Keratinocyte (primary cell): ENCODE data around the gene SPAG16. TPM values are rescaled to one million over a fixed set of nuclear protein-coding genes. Genes with fewer than 3 reads are reported as not detected.

Experiments used
- DNase-seq: peaks from one replicate; pipeline ENCODE4 v3.0.0-alpha.2; 2011; ENCODE audit warnings: low read depth, missing footprints, low spot score
- FAIRE-seq: peaks from 2 replicates; lab custom pipeline; 2011; peaks lifted over from hg19 to GRCh38; lab: Jason Lieb, UNC
- H2AFZ ChIP-seq: 2 replicates; pipeline ENCODE4 v1.6.0; 2012; ENCODE audit warnings: low read length, control low read depth, inconsistent platforms; ENCODE audit not compliant: control insufficient read depth
- H3K27ac ChIP-seq: 2 replicates; pipeline ENCODE4 v1.5.1; 2011; ENCODE audit warnings: low read length; ENCODE audit not compliant: control insufficient read depth, insufficient read depth
- H3K27me3 ChIP-seq: 3 replicates; pipeline ENCODE4 v1.6.0; 2011; ENCODE audit warnings: low read length; ENCODE audit not compliant: control insufficient read depth, insufficient read depth; ENCODE audit errors: extremely low read depth
- H3K36me3 ChIP-seq, 2 experiments: 2 replicates in 1 of 2; 3 replicates in 1 of 2; pipeline ENCODE4 v1.5.1; 2011; ENCODE audit warnings: low read length in 2 of 2, mild to moderate bottlenecking in 1 of 2; ENCODE audit not compliant: control insufficient read depth in 2 of 2, insufficient read depth in 2 of 2; ENCODE audit errors: extremely low read depth in 1 of 2
- H3K4me1 ChIP-seq: 3 replicates; pipeline ENCODE4 v1.5.1; 2011; ENCODE audit warnings: low read length; ENCODE audit not compliant: control insufficient read depth, insufficient read depth; ENCODE audit errors: extremely low read depth
- H3K4me2 ChIP-seq: 3 replicates; pipeline ENCODE4 v1.6.0; 2011; ENCODE audit warnings: low read depth, low read length; ENCODE audit not compliant: control insufficient read depth, insufficient read depth; ENCODE audit errors: extremely low read depth
- H3K4me3 ChIP-seq, 3 experiments: fragments of 200-600 bp in 1 of 3; sonication (generic) in 1 of 3; 2 replicates in 2 of 3; 3 replicates in 1 of 3; pipeline ENCODE4 v1.5.1; 2011 to 2016; ENCODE audit warnings: low read length in 3 of 3, mild to moderate bottlenecking in 3 of 3, control low read depth in 2 of 3, inconsistent platforms in 1 of 3, low read depth in 1 of 3, mixed read lengths in 1 of 3, mixed run types in 1 of 3, moderate library complexity in 1 of 3; ENCODE audit not compliant: control insufficient read depth in 2 of 3, insufficient read depth in 2 of 3; ENCODE audit errors: extremely low read depth in 1 of 3
- H3K79me2 ChIP-seq: 2 replicates; pipeline ENCODE4 v1.6.0; 2012; ENCODE audit warnings: low read length; ENCODE audit not compliant: control insufficient read depth, insufficient read depth
- H3K9ac ChIP-seq: 3 replicates; pipeline ENCODE4 v1.6.0; 2011; ENCODE audit warnings: low read length; ENCODE audit not compliant: control insufficient read depth, insufficient read depth; ENCODE audit errors: extremely low read depth
- H3K9me1 ChIP-seq: 3 replicates; pipeline ENCODE4 v1.6.0; 2011; ENCODE audit warnings: low read length; ENCODE audit not compliant: control insufficient read depth, insufficient read depth; ENCODE audit errors: extremely low read depth
- H3K9me3 ChIP-seq: 2 replicates; pipeline ENCODE4 v1.5.1; 2012; ENCODE audit warnings: low read depth, low read length; ENCODE audit not compliant: control insufficient read depth
- H4K20me1 ChIP-seq: 3 replicates; pipeline ENCODE4 v1.6.0; 2011; ENCODE audit warnings: low read length; ENCODE audit not compliant: control insufficient read depth, insufficient read depth; ENCODE audit errors: extremely low read depth
- EZH2 ChIP-seq: IDR thresholded peaks from one replicate; pipeline ENCODE4 v1.6.1; 2012; ENCODE audit warnings: inconsistent platforms, mild to moderate bottlenecking, low read length, moderate library complexity
- dilution Hi-C: fragments of 300-500 bp; cut with MboI; formaldehyde crosslinking; loops from one replicate; pipeline ENCODE4 v1.7.0; 2020; ENCODE audit warnings: low sequenced_read_pairs; ENCODE audit not compliant: extremely low pct_ligation_motif_present
- polyA plus RNA-seq, 5 experiments: library from polyadenylated mRNA; depleted of rRNA in 3 of 5; stranded (reverse) in 3 of 5; stranded (forward) in 1 of 5; unstranded in 1 of 5; fragments of >200 nt; gene quantifications; 1 replicate in 1 of 5; 2 replicates in 3 of 5; 3 replicates in 1 of 5; pipeline versions ENCODE4 v1.2.1 to v1.2.3, GENCODE V29; 2011 to 2012; ENCODE audit warnings: missing spikeins in 2 of 5, low read depth in 1 of 5, low replicate concordance in 1 of 5
- TF ChIP-seq, protein P1 (sequence below), 3 experiments: IDR thresholded peaks in 1 of 3; conservative IDR thresholded peaks in 1 of 3; optimal IDR thresholded peaks in 1 of 3; 2 replicates in 2 of 3; 3 replicates in 1 of 3; pipeline versions ENCODE3 to v1.5.1; 2011; ENCODE audit warnings: low read length in 3 of 3, mild to moderate bottlenecking in 3 of 3, moderate library complexity in 2 of 3, control low read depth in 1 of 3, inconsistent platforms in 1 of 3; ENCODE audit not compliant: insufficient read depth in 2 of 3; ENCODE audit errors: extremely low read depth in 1 of 3

The SPAG16 gene
- polyA plus RNA-seq, 1 donor (not counting 4 experiments of a cell fraction or from before 2014, with no cell fraction given) = 19.6 TPM

GRCh38 chr2:213752575-213752974 lies 468.3 kb downstream of the SPAG16 start:
- no peaks in the 10 kb centered on the region for H3K9me1 ChIP-seq
- no peak overlapping the region for H2AFZ ChIP-seq
- no peaks in the 10 kb centered on the region for H4K20me1 ChIP-seq
- H3K4me3 ChIP-seq = no peak overlapping the region
- TF ChIP-seq, protein P1, sequence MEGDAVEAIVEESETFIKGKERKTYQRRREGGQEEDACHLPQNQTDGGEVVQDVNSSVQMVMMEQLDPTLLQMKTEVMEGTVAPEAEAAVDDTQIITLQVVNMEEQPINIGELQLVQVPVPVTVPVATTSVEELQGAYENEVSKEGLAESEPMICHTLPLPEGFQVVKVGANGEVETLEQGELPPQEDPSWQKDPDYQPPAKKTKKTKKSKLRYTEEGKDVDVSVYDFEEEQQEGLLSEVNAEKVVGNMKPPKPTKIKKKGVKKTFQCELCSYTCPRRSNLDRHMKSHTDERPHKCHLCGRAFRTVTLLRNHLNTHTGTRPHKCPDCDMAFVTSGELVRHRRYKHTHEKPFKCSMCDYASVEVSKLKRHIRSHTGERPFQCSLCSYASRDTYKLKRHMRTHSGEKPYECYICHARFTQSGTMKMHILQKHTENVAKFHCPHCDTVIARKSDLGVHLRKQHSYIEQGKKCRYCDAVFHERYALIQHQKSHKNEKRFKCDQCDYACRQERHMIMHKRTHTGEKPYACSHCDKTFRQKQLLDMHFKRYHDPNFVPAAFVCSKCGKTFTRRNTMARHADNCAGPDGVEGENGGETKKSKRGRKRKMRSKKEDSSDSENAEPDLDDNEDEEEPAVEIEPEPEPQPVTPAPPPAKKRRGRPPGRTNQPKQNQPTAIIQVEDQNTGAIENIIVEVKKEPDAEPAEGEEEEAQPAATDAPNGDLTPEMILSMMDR (optimal IDR thresholded peaks at IDR 0.05 in 1 of 3, IDR thresholded peaks at IDR 0.05 in 1 of 3, conservative IDR thresholded peaks at IDR 0.05 in 1 of 3; ENCODE audit: extremely low read depth in 1 of 3, insufficient read depth in 2 of 3, low read length in 3 of 3) = no peak
- TF ChIP-seq EZH2 = no peak
- no peaks in the 10 kb centered on the region for H3K9me3 ChIP-seq
- no peaks in the 10 kb centered on the region for H3K36me3 ChIP-seq
- dilution Hi-C loops = no loop called here
- no peaks in the 10 kb centered on the region for H3K79me2 ChIP-seq
- no peak overlapping the region for H3K27ac ChIP-seq
- FAIRE-seq (no peak), DNase-seq (no peak)
- H3K4me2 ChIP-seq = no peak overlapping the region
- no peak overlapping the region for H3K9ac ChIP-seq
- H3K4me1 ChIP-seq = no peaks in the 10 kb centered on the region
- no peaks in the 10 kb centered on the region for H3K27me3 ChIP-seq

- Histone ChIP-seq H3K36me3 (no peaks in the 10 kb centered on the region), H2AFZ (no peak overlapping the region), H3K4me1 (no peaks in the 10 kb centered on the region), H4K20me1 (no peaks in the 10 kb centered on the region), H3K4me3 (no peak overlapping the region), H3K4me2 (no peak overlapping the region), H3K9ac (no peak overlapping the region), H3K27me3 (no peaks in the 10 kb centered on the region), H3K9me3 (no peaks in the 10 kb centered on the region), H3K79me2 (no peaks in the 10 kb centered on the region), H3K27ac (no peak overlapping the region), H3K9me1 (no peaks in the 10 kb centered on the region)
- TF ChIP-seq, protein P1 (optimal IDR thresholded peaks at IDR 0.05 in 1 of 3, IDR thresholded peaks at IDR 0.05 in 1 of 3, conservative IDR thresholded peaks at IDR 0.05 in 1 of 3; ENCODE audit: extremely low read depth in 1 of 3, insufficient read depth in 2 of 3, low read length in 3 of 3) = no peak
- no peak for TF ChIP-seq EZH2
- dilution Hi-C loops = no loop called here
- no peak for DNase-seq
- FAIRE-seq = no peak
Measured at GRCh38 chr2:213757525-213757924, 473.3 kb downstream of the SPAG16 start.
